ENCODE results near the gene FAM171A1.

FAM171A1 gene

GRCh38 chr10:15176269-15176668 is 194.8 kb downstream of the FAM171A1 start:
- DNase-seq: no peak

DNA sequence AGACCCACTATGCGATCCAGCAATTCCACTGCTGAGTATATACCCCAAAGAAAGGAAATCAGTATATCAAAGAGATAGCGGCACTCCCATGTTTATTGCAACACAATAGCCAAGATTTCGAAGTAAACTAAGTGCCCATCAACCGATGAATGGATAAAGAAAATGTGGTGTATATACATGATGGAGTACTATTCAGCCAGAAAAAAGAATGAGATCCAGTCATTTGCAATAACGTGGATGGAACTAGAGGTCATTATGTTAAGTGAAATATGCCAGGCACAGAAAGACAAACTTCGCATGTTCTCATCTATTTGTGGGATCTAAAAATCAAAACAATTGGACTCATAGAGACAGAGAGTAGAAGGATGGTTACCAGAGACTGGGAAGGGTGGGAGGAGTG is 195.5 kb downstream of the FAM171A1 start:
- no peak for DNase-seq

DNA sequence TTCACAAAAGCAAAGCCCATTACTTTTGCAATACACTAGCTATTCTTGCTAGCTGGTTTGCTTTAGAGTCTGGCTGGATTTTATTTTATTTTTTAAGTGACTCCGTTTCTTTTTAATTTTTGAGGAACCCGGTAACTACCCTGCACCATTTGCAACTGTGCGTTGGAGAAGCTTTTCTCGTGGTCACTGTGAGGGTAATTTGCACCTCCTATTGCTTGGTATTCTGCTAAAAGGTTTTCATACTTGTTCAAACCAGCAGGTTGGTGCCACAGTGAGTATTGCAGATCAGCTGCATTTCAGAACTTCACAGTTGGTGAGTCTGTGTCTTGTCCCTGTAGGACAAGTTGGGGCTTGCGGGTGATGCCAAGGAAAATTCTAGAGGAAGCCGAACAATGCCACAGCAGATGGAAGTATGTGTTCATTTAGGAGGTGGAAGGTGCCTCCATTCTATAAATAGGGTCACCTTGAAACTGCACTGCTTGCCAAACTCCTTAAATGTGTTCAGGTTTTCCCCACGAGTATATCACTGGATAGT is 198.7 kb downstream of the FAM171A1 start:
- no peak for DNase-seq

GRCh38 chr10:15169555-15170401 is 201.3 kb downstream of the FAM171A1 start:
- peak in 3 of 56 donors; percentile 18 to 30 (median 27) for DNase-seq

DNA sequence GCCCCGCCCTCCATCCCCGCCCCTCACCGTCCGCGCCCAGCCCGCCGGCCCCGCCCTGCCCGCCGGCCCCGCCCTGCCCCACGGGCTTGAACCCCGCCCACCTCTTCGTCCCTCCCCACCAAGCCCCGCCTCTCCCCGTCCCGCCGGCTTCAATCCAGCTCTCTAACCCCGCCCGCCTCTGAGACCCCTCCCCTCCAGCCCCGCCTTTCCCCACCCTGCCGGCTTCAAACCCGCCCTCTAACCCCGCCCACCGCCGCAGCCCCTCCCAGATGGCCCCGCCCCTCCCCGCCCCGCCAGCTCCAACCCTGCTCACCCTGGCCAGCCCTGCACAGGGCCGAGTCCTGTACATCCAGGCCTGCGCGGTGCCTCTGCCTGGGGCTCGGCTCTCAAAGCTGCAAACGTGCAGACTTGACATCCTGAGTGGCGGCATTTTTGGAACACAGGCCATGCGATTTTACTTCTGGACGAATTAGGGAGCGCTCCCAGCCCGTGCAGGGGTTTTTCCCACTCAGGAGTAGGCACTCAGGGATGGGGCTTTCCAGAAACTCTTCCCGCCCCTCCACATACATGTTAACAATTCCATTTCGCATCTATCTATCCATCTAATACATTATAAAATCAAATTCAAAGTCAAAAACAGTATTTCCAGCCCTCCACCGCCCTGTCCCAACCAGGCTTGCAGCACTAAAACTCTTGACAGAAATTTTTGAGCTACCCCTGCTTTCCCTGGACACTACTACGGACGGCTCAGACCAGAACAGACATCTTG is 202.1 kb downstream of the FAM171A1 start:
- peak; percentile 70 to 100 (median 96) for DNase-seq

DNA sequence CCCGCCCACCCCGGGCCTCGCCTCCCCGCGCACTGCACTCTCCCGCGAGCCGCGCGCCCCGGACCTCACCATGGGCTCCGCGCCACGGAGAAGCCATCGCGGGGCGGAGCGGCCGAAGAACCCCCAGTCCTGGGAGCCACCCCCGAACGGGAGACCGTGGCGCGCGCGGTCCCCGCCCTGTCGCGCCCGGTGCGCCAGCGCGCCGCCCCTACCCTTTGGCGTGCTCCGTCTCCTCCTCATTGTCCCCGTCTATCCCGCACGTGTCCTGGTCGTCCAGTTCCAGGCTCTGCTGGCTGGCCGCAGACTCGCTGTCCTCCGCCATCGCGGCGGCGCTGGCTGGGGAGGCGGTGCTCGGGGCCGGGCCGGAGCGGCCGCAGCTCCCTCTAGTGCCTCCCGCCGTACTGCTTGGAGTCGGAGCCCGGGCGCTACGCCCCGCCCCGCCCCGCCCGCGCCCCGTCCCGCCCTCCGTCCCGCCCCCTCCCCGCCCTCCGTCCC is 202.8 kb downstream of the FAM171A1 start, which contains the start of gene NMT2:
Gene NMT2 (minus strand): TSS at position 403 of the 495 bp plus-strand sequence. CDS start 81 bp downstream, at position 322.
- peak in 15 of 56 donors; percentile 58 to 96 (median 90) for DNase-seq

GRCh38 chr10:15167411-15168290 is 203.4 kb downstream of the FAM171A1 start:
- peak in 42 of 56 donors; percentile 3 to 72 (median 44) for DNase-seq

DNA sequence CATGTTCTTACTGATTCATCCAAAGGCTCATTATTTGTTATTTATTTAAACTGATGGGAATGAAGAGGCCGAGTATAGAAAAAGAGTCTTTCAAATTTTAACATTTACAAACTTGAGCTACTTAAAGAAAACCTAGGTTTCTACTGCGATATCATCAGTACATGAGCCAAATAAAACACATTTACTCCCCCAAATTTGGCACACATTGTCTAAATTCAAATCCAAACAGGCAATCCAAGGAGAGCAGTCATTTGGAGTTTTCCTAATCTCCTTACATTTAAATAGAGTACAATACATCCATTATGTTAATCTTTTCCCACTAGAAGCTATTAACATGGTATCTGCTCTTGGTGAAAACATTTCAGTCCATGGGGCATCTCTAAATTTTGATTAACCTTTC is 204.8 kb downstream of the FAM171A1 start:
- no peak for DNase-seq

DNA sequence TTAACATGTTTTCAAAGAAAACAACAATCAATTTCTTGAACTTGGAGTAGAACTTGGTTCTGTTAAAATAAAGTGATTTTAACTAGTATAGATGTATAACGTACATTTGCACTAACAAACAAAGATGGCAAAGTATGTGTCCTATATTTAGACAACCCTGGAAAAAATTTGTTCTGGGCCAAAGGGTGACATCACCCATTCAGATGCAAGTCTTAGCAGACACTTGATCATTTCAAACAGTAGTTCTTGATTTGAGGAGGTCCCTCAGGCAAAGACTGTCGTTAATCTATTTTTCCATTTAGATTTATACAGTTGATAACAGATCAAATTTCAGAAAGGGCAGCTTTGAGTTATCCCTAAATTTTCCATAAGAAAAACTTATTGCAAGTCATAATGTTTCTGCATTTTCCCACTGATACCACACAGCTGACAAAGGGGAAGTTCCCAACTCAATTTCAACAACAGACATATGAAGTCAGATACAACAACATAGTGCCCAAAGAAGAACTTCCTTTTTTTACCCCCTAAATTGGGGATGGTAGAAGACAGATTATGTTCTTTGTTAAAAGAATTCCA is 207.7 kb downstream of the FAM171A1 start:
- no peak for DNase-seq

All from nucleus accumbens (tissue), 56 donors.